Neural progenitor cell (in vitro differentiated cells): ENCODE results near the gene RNH1. TPM values are rescaled to one million over a fixed set of nuclear protein-coding genes. Genes with fewer than 3 reads are reported as not detected.

ENCODE experiments used
- DNase-seq: peaks from one replicate; pipeline ENCODE4 v3.0.0-alpha.2; 2016; ENCODE audit warnings: low spot score
- H2AFZ ChIP-seq: fragments of 200-600 bp; sonication (generic); replicated peaks from 2 replicates; pipeline ENCODE4 v1.6.1; 2016; ENCODE audit warnings: antibody characterized with exemption
- H3F3A ChIP-seq: fragments of 200-600 bp; sonication (generic); 2 replicates; pipeline ENCODE4 v1.6.1; 2016; ENCODE audit warnings: antibody characterized with exemption, low read depth
- H3K27ac ChIP-seq: fragments of 200-600 bp; sonication (generic); 2 replicates; pipeline ENCODE4 v1.5.1; 2016; ENCODE audit warnings: mild to moderate bottlenecking
- H3K27me3 ChIP-seq: fragments of 200-600 bp; sonication (generic); 2 replicates; pipeline ENCODE4 v1.6.1; 2016; ENCODE audit warnings: mild to moderate bottlenecking, moderate library complexity
- H3K36me3 ChIP-seq: fragments of 200-600 bp; sonication (generic); 2 replicates; pipeline ENCODE4 v1.5.1; 2016
- H3K4me1 ChIP-seq: fragments of 200-600 bp; sonication (generic); 2 replicates; pipeline ENCODE4 v1.6.1; 2016; ENCODE audit warnings: mixed run types
- H3K4me2 ChIP-seq: fragments of 200-600 bp; sonication (generic); 2 replicates; pipeline ENCODE4 v1.6.1; 2016
- H3K4me3 ChIP-seq: fragments of 200-600 bp; sonication (generic); 2 replicates; pipeline ENCODE4 v1.5.1; 2016
- H3K79me2 ChIP-seq: fragments of 200-600 bp; sonication (generic); 2 replicates; pipeline ENCODE4 v1.6.1; 2016; ENCODE audit warnings: low read depth
- H3K9ac ChIP-seq: fragments of 200-600 bp; sonication (generic); 2 replicates; pipeline ENCODE4 v1.6.1; 2016
- H3K9me3 ChIP-seq: fragments of 200-600 bp; sonication (generic); 2 replicates; pipeline ENCODE4 v1.5.1; 2016; ENCODE audit warnings: low read depth
- H4K20me1 ChIP-seq: fragments of 200-600 bp; sonication (generic); 2 replicates; pipeline ENCODE4 v1.6.1; 2016; ENCODE audit warnings: low read depth
- H3K27ac Mint-ChIP-seq: 3 replicates; pipeline ENCODE4 v1.8.0; 2021; ENCODE audit warnings: mixed read lengths
- H3K27me3 Mint-ChIP-seq: 2 replicates; pipeline ENCODE4 v1.8.0; 2022; ENCODE audit warnings: low read depth, mild to moderate bottlenecking, inconsistent platforms, moderate library complexity, mixed read lengths; ENCODE audit not compliant: insufficient read depth
- H3K36me3 Mint-ChIP-seq: 3 replicates; pipeline ENCODE4 v1.8.0; 2021; ENCODE audit warnings: mixed read lengths
- H3K4me1 Mint-ChIP-seq: 3 replicates; pipeline ENCODE4 v1.8.0; 2021; ENCODE audit warnings: mixed read lengths
- H3K4me3 Mint-ChIP-seq: 3 replicates; pipeline ENCODE4 v1.8.0; 2021; ENCODE audit warnings: mild to moderate bottlenecking, moderate library complexity, mixed read lengths
- H3K9me3 Mint-ChIP-seq: 3 replicates; pipeline ENCODE4 v1.8.0; 2020; ENCODE audit warnings: mixed read lengths
- CTCF ChIP-seq: fragments of 200-600 bp; sonication (generic); IDR thresholded peaks from 2 replicates; pipeline ENCODE4 v1.5.1; 2017; ENCODE audit warnings: antibody characterized with exemption, mild to moderate bottlenecking
- EZH2 ChIP-seq: fragments of 200-600 bp; sonication (generic); IDR thresholded peaks from 2 replicates; pipeline ENCODE4 v1.6.1; 2017; ENCODE audit warnings: antibody characterized with exemption, mild to moderate bottlenecking, moderate library complexity
- EZH2phosphoT487 ChIP-seq: fragments of 200-600 bp; sonication (generic); IDR thresholded peaks from 2 replicates; pipeline ENCODE4 v1.6.1; 2017; ENCODE audit warnings: antibody characterized with exemption
- total RNA-seq: library from RNA; depleted of rRNA; stranded (reverse); fragments of >200 nt; gene quantifications from 2 replicates; pipeline ENCODE4 v1.2.3, GENCODE V29; 2015; ENCODE audit warnings: low replicate concordance

Gene RNH1
- total RNA-seq, 1 donor from 2014 or later: 10.5 TPM

- DNase-seq: no peak
- Histone ChIP-seq H3K4me2 (no peak overlapping the region), H3K4me1 (no peaks in the 10 kb centered on the region), H4K20me1 (no peaks in the 10 kb centered on the region), H3K27me3 (no peaks in the 10 kb centered on the region), H3K9me3 (no peaks in the 10 kb centered on the region), H3K36me3 (no peaks in the 10 kb centered on the region), H3K9ac (no peak overlapping the region), H3K79me2 (no peaks in the 10 kb centered on the region), H2AFZ (no peak overlapping the region), H3K27ac (no peak overlapping the region), H3F3A (peaks cover 18% of the 10 kb centered on the region), H3K4me3 (no peak overlapping the region)
- Mint-ChIP-seq H3K9me3 (peaks cover 3% of the 10 kb centered on the region), H3K27me3 (peaks cover 8% of the 10 kb centered on the region), H3K4me1 (peaks cover 6% of the 10 kb centered on the region), H3K36me3 (peaks cover 25% of the 10 kb centered on the region), H3K4me3 (no peak overlapping the region), H3K27ac (peak overlapping the region; percentile 69)
- TF ChIP-seq EZH2: no peak
- no peak for TF ChIP-seq CTCF
- no peak for TF ChIP-seq EZH2phosphoT487
Observed at GRCh38 chr11:494761-495536, 12.1 kb downstream of the RNH1 start.

DNA sequence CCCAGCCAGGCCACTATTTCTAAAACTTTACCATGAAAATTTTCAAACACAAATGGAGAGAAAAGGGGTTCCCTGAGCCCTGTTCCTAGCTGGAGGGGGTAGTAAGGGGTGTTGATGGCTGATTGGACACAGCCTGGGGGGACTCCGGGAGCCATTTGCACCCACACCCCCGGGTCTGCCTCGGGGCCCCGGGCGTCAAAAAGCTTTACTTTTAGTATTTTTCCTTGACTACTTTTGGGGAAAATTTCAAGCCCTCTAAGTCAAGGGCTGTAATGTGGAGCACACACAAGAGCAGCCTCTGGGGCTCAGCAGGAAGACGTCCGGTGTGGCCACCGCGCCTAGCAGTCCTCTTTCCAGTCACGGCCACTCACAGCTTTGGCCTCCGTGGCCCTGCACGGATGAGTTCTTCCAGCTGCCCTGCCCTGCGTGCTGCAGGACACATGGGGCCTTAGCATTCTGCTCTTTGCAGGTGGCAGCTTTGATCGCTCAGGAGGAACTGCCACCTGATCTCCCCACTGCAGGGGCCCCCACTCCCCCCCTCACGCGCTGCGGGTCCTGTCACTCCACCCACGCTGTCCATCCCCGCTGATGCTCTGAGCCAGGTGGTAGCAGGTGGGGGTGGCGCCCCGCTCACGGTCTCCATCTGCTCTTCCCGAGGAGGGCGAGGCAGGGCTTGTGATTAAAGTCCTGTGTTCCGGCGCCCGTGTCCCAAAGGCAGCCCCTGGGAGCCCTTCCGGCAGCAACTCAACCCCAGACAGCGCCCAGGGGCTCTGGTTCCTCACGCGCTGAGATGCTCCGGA, 14.4 kb downstream of the RNH1 start:
- Histone ChIP-seq H3F3A (peaks cover 14% of the 10 kb centered on the region), H4K20me1 (no peaks in the 10 kb centered on the region), H3K79me2 (no peaks in the 10 kb centered on the region), H3K36me3 (no peaks in the 10 kb centered on the region), H2AFZ (no peak overlapping the region), H3K27me3 (no peaks in the 10 kb centered on the region), H3K4me1 (no peaks in the 10 kb centered on the region), H3K4me3 (no peak overlapping the region), H3K9me3 (no peaks in the 10 kb centered on the region), H3K4me2 (no peak overlapping the region), H3K9ac (no peak overlapping the region), H3K27ac (no peak overlapping the region)
- no peak for DNase-seq
- H3K9me3 Mint-ChIP-seq: peaks cover 3% of the 10 kb centered on the region
- TF ChIP-seq EZH2: no peak
- TF ChIP-seq CTCF: no peak
- peaks cover 19% of the 10 kb centered on the region for H3K36me3 Mint-ChIP-seq
- peaks cover 5% of the 10 kb centered on the region for H3K4me1 Mint-ChIP-seq
- H3K4me3 Mint-ChIP-seq: no peak overlapping the region
- H3K27me3 Mint-ChIP-seq: peaks cover 5% of the 10 kb centered on the region
- no peak overlapping the region for H3K27ac Mint-ChIP-seq

- peaks cover 6% of the 10 kb centered on the region for H3F3A ChIP-seq
- H3K4me3 ChIP-seq: no peak overlapping the region
- Mint-ChIP-seq H3K36me3 (peaks cover 8% of the 10 kb centered on the region), H3K27ac (no peak overlapping the region), H3K4me1 (peaks cover 3% of the 10 kb centered on the region), H3K9me3 (peaks cover 3% of the 10 kb centered on the region), H3K4me3 (no peak overlapping the region), H3K27me3 (peaks cover 3% of the 10 kb centered on the region)
- no peak overlapping the region for H3K9ac ChIP-seq
- no peaks in the 10 kb centered on the region for H4K20me1 ChIP-seq
- H3K4me2 ChIP-seq: no peak overlapping the region
- H3K9me3 ChIP-seq: no peaks in the 10 kb centered on the region
- no peaks in the 10 kb centered on the region for H3K4me1 ChIP-seq
- no peak overlapping the region for H3K27ac ChIP-seq
- no peak for DNase-seq
- H3K36me3 ChIP-seq: no peaks in the 10 kb centered on the region
- H3K79me2 ChIP-seq: no peaks in the 10 kb centered on the region
- H3K27me3 ChIP-seq: no peaks in the 10 kb centered on the region
- no peak for TF ChIP-seq EZH2phosphoT487
- TF ChIP-seq CTCF: no peak
- no peak for TF ChIP-seq EZH2
- no peak overlapping the region for H2AFZ ChIP-seq
Observed at GRCh38 chr11:491358-491757, 15.7 kb downstream of the RNH1 start.
